Measurements from ENCODE around the gene SEMA4B. TPM values are rescaled to one million over a fixed set of nuclear protein-coding genes. Genes with fewer than 3 reads are reported as not detected.

The SEMA4B gene
- total RNA-seq, 1 experiment from 2014 or later = 32.5 TPM

DNA sequence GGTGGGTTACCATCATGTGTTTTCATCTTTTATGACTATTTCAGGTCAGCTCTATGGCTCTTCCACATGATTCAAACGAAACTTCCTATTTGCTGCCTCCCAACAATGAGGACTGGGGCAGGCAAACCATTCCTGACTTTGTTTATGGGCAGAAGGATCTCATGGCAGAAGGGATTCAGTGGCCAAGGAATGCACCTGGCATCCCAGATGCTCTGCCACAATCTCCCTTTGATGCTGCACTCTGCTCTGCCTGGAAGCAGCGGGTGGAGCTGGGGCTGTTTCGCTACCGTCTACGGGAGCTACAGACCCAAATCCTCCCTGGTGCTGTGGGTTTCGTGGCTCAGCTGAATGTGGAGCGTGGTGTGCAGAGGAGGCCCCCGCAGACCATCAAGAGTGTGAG is 39.7 kb downstream of the SEMA4B start:
- Histone ChIP-seq H3K18ac (ENCODE audit: insufficient read length, low read depth, low read length) (no peak overlapping the region), H2BK5ac (ENCODE audit: insufficient read length, low read length) (no peak overlapping the region), H3K4me2 (ENCODE audit: insufficient read depth, insufficient read length, low read length) (no peak overlapping the region), H3K27ac (ENCODE audit: insufficient read length, low read depth, low read length) (no peak overlapping the region), H3K23ac (ENCODE audit: insufficient read length, low read depth, low read length) (no peak overlapping the region), H4K20me1 (ENCODE audit: control insufficient read depth, insufficient read depth, insufficient read length) (no peaks in the 10 kb centered on the region), H3T11ph (ENCODE audit: low read length) (no peak overlapping the region), H3K56ac (ENCODE audit: insufficient read length, low read depth, low read length) (no peak overlapping the region), H2BK15ac (ENCODE audit: low read depth, low read length) (no peak overlapping the region), H3K9ac (ENCODE audit: extremely low read depth, insufficient read length, low read length) (no peak overlapping the region), H3K79me2 (ENCODE audit: insufficient read depth, low read length) (no peaks in the 10 kb centered on the region), H3K9me3 (ENCODE audit: control insufficient read depth, low read depth, low read length) (no peaks in the 10 kb centered on the region), H2BK120ac (ENCODE audit: low read depth, low read length, poor library complexity, severe bottlenecking) (no peak overlapping the region), H2AFZ (ENCODE audit: low read length) (no peak overlapping the region), H3K14ac (ENCODE audit: insufficient read depth, low read length) (no peak overlapping the region), H4K5ac (ENCODE audit: insufficient read length, low read depth, low read length) (no peak overlapping the region), H2AK5ac (ENCODE audit: insufficient read length, low read length) (no peak overlapping the region), H3K23me2 (ENCODE audit: insufficient read length, low read depth, low read length, poor library complexity, severe bottlenecking) (no peaks in the 10 kb centered on the region), H3K4me1 (ENCODE audit: insufficient read depth, low read length) (no peaks in the 10 kb centered on the region), H3K27me3 (ENCODE audit: insufficient read depth, low read length) (no peaks in the 10 kb centered on the region), H3K79me1 (ENCODE audit: insufficient read depth, low read depth, low read length, poor library complexity, severe bottlenecking) (no peaks in the 10 kb centered on the region), H4K8ac (replicated peaks; ENCODE audit: insufficient read length, low read depth, low read length) (no peak overlapping the region), H3K4ac (ENCODE audit: low read depth, low read length) (no peak overlapping the region), H4K91ac (ENCODE audit: insufficient read length, low read depth, low read length) (no peak overlapping the region), H2BK20ac (ENCODE audit: low read depth, low read length, poor library complexity, severe bottlenecking) (no peak overlapping the region), H2BK12ac (ENCODE audit: insufficient read length, low read depth, low read length) (no peak overlapping the region)
- Mint-ChIP-seq H3K4me1 (no peaks in the 10 kb centered on the region), H3K36me3 (ENCODE audit: insufficient read depth in 1 of 3, low read depth in 3 of 3) (peaks cover 4 to 12% (median 12%) of the 10 kb centered on the region in 3 experiments; a peak in 6 of 7 replicates), H3K27me3 (ENCODE audit: low read depth) (no peaks in the 10 kb centered on the region), H3K9me3 (no peaks in the 10 kb centered on the region), H3K27ac (no peak overlapping the region; a peak in 1 of 7 replicates), H3K4me3 (no peak overlapping the region)
- DNase-seq = no peak
- TF ChIP-seq, protein P1, sequence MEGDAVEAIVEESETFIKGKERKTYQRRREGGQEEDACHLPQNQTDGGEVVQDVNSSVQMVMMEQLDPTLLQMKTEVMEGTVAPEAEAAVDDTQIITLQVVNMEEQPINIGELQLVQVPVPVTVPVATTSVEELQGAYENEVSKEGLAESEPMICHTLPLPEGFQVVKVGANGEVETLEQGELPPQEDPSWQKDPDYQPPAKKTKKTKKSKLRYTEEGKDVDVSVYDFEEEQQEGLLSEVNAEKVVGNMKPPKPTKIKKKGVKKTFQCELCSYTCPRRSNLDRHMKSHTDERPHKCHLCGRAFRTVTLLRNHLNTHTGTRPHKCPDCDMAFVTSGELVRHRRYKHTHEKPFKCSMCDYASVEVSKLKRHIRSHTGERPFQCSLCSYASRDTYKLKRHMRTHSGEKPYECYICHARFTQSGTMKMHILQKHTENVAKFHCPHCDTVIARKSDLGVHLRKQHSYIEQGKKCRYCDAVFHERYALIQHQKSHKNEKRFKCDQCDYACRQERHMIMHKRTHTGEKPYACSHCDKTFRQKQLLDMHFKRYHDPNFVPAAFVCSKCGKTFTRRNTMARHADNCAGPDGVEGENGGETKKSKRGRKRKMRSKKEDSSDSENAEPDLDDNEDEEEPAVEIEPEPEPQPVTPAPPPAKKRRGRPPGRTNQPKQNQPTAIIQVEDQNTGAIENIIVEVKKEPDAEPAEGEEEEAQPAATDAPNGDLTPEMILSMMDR (conservative IDR thresholded peaks at IDR 0.05) = no peak
- no CpG with 5 or more reads among the region's 8 CpGs for WGBS (ENCODE audit: extremely low coverage, insufficient read length, low lambda C conversion rate)

All from H9 (cell line).